Ascending aorta (tissue), 2 donors: Measurements from ENCODE around the gene NCLN. TPM values are rescaled to one million over a fixed set of nuclear protein-coding genes. Genes with fewer than 3 reads are reported as not detected.

Experiments used
- DNase-seq, 2 donors: peaks; one replicate each; pipeline ENCODE4 v3.0.0-alpha.2; 2019; ENCODE audit warnings: low spot score in 2 of 2
- H3K27ac ChIP-seq, 2 donors: fragments of 200-600 bp; sonication (generic); one replicate each; pipeline ENCODE4 v1.5.1; 2016 to 2017; ENCODE audit warnings: mild to moderate bottlenecking in 1 of 2
- H3K27me3 ChIP-seq: fragments of 200-600 bp; sonication (generic); one replicate; pipeline ENCODE4 v1.5.1; 2017
- H3K36me3 ChIP-seq, 2 donors: fragments of 200-600 bp; sonication (generic); one replicate each; pipeline ENCODE4 v1.5.1; 2016
- H3K4me1 ChIP-seq, 2 donors: fragments of 200-600 bp; sonication (generic); one replicate each; pipeline ENCODE4 v1.5.1; 2016 to 2017; ENCODE audit warnings: mild to moderate bottlenecking in 1 of 2
- H3K4me3 ChIP-seq, 2 donors: fragments of 200-600 bp; sonication (generic); one replicate each; pipeline ENCODE4 v1.5.1; 2016 to 2017; ENCODE audit warnings: mild to moderate bottlenecking in 1 of 2
- H3K9me3 ChIP-seq, 2 donors: fragments of 200-600 bp; sonication (generic); one replicate each; pipeline ENCODE4 v1.5.1; 2016
- CTCF ChIP-seq, 3 experiments: fragments of 200-600 bp in 2 of 3; fragments of 450-650 bp in 1 of 3; sonication (generic) in 2 of 3; IDR thresholded peaks; one replicate each; pipeline ENCODE4 v1.5.1; 2016 to 2019; ENCODE audit warnings: antibody characterized with exemption in 3 of 3, mild to moderate bottlenecking in 1 of 3, moderate library complexity in 1 of 3
- intact Hi-C: fragments of 100-400 bp; cut with DNase I; formaldehyde crosslinking; loops from one replicate; pipeline ENCODE4 v1.15.1; 2023
- total RNA-seq: library from RNA; depleted of rRNA; stranded (reverse); fragments of >200 nt; gene quantifications from one replicate; pipeline ENCODE4 v1.1.0, GENCODE V29; 2016

Gene NCLN
- total RNA-seq, 1 donor from 2014 or later: 118 TPM

- Histone ChIP-seq H3K36me3 (no peaks in the 10 kb centered on the region), H3K27ac (no peak overlapping the region), H3K4me3 (no peak overlapping the region), H3K9me3 (no peaks in the 10 kb centered on the region), H3K27me3 (no peaks in the 10 kb centered on the region), H3K4me1 (no peaks in the 10 kb centered on the region)
- TF ChIP-seq CTCF (IDR thresholded peaks at IDR 0.05): no peak
- no peak for DNase-seq
- intact Hi-C loops: no loop called here
Measured at GRCh38 chr19:3176715-3177501, 8.8 kb upstream of the NCLN start.

- peak within 1 kb of the TSS in 1 of 2 donors; percentile 42 for H3K4me3 ChIP-seq
- H3K27me3 ChIP-seq: no peaks in the 10 kb centered on the region
- H3K9me3 ChIP-seq: no peaks in the 10 kb centered on the region
- no peak for TF ChIP-seq CTCF (IDR thresholded peaks at IDR 0.05)
- H3K27ac ChIP-seq: no peak within 1 kb of the TSS
- DNase-seq: no peak
- no peaks in the 10 kb centered on the region for H3K36me3 ChIP-seq
- intact Hi-C loops: no loop called here
- no peaks in the 10 kb centered on the region for H3K4me1 ChIP-seq
Measured at GRCh38 chr19:3178377-3178972, 7.3 kb upstream of the NCLN start, which contains the start of gene S1PR4. Gene S1PR4, plus strand, starts transcription at chr19:3178769. Its CDS starts 24 bp downstream, at chr19:3178793.

GRCh38 chr19:3178973-3179738 is 6.6 kb upstream of the NCLN start:
- Histone ChIP-seq H3K27me3 (no peaks in the 10 kb centered on the region), H3K36me3 (no peaks in the 10 kb centered on the region), H3K27ac (no peak overlapping the region), H3K9me3 (no peaks in the 10 kb centered on the region), H3K4me1 (no peaks in the 10 kb centered on the region), H3K4me3 (peak overlapping the region in 1 of 2 donors; percentile 42)
- DNase-seq: no peak
- no peak for TF ChIP-seq CTCF (IDR thresholded peaks at IDR 0.05)
- intact Hi-C loops: no loop called here

- H3K27ac ChIP-seq: no peak overlapping the region
- DNase-seq: no peak
- H3K9me3 ChIP-seq: no peaks in the 10 kb centered on the region
- H3K4me3 ChIP-seq: peak overlapping the region in 1 of 2 donors; percentile 42
- no peaks in the 10 kb centered on the region for H3K4me1 ChIP-seq
- intact Hi-C loops: no loop called here
- TF ChIP-seq CTCF (IDR thresholded peaks at IDR 0.05): no peak
- H3K36me3 ChIP-seq: no peaks in the 10 kb centered on the region
- no peaks in the 10 kb centered on the region for H3K27me3 ChIP-seq
Measured at GRCh38 chr19:3179739-3180293, 5.9 kb upstream of the NCLN start.

GRCh38 chr19:3183721-3184641 is 1.7 kb upstream of the NCLN start:
- intact Hi-C loops: no loop called here
- peaks cover 13 to 16% of the 10 kb centered on the region in 2 donors for H3K4me1 ChIP-seq
- no peaks in the 10 kb centered on the region for H3K9me3 ChIP-seq
- H3K4me3 ChIP-seq: no peak overlapping the region
- TF ChIP-seq CTCF (IDR thresholded peaks at IDR 0.05): no peak
- H3K27me3 ChIP-seq: no peaks in the 10 kb centered on the region
- H3K27ac ChIP-seq: no peak overlapping the region
- DNase-seq: no peak
- H3K36me3 ChIP-seq: no peaks in the 10 kb centered on the region
